H1 (cell line): ENCODE measurements around the gene NKG7. TPM values are rescaled to one million over a fixed set of nuclear protein-coding genes. Genes with fewer than 3 reads are reported as not detected.

ENCODE experiments used
- CTCF ChIA-PET: fragments of 300-600 bp; sonication (Branson Sonifier 250); formaldehyde crosslinking; loops from one replicate; lab custom pipeline; 2021; ENCODE audit not compliant: partially characterized antibody; lab: Charles Lee
- POLR2A ChIA-PET: fragments of 300-600 bp; sonication (Branson Sonifier 250); formaldehyde crosslinking; loops from one replicate; lab custom pipeline; 2021; ENCODE audit warnings: inconsistent platforms; ENCODE audit not compliant: partially characterized antibody; lab: Charles Lee
- DNase-seq, 2 experiments: peaks; one replicate each; pipeline versions ENCODE4 v3.0.0 to v3.0.0-alpha.2; 2010 to 2022; ENCODE audit warnings: low spot score in 2 of 2, low read depth in 1 of 2, mixed read lengths in 1 of 2
- FAIRE-seq: peaks from 2 replicates; lab custom pipeline; 2011; peaks lifted over from hg19 to GRCh38; lab: Jason Lieb, UNC
- H2AFZ ChIP-seq: 2 replicates; pipeline ENCODE4 v1.8.1; 2012; ENCODE audit warnings: low read length, inconsistent platforms
- H2AK5ac ChIP-seq: 2 replicates; pipeline ENCODE4 v1.6.1; 2013; ENCODE audit warnings: low read depth, low read length
- H2BK120ac ChIP-seq: replicated peaks from 2 replicates; pipeline ENCODE3; 2013; ENCODE audit warnings: low read depth, low read length, inconsistent platforms
- H2BK12ac ChIP-seq: 2 replicates; pipeline ENCODE4 v1.6.1; 2013; ENCODE audit warnings: low read depth, low read length
- H2BK15ac ChIP-seq: 2 replicates; pipeline ENCODE4 v1.6.1; 2013; ENCODE audit warnings: low read length
- H2BK20ac ChIP-seq: 2 replicates; pipeline ENCODE4 v1.6.1; 2013; ENCODE audit warnings: low read length
- H2BK5ac ChIP-seq: 2 replicates; pipeline ENCODE4 v1.6.1; 2013; ENCODE audit warnings: low read depth, low read length
- H3K14ac ChIP-seq: 2 replicates; pipeline ENCODE4 v1.6.1; 2013; ENCODE audit warnings: inconsistent platforms; ENCODE audit not compliant: insufficient read length
- H3K18ac ChIP-seq: 2 replicates; pipeline ENCODE4 v1.6.1; 2013; ENCODE audit warnings: low read length; ENCODE audit errors: extremely low read depth
- H3K23ac ChIP-seq: 2 replicates; pipeline ENCODE4 v1.6.1; 2013; ENCODE audit warnings: inconsistent platforms; ENCODE audit not compliant: insufficient read length
- H3K23me2 ChIP-seq: 2 replicates; pipeline ENCODE4 v1.6.1; 2013; ENCODE audit warnings: low read depth, low read length
- H3K27ac ChIP-seq: 2 replicates; pipeline ENCODE4 v1.6.1; 2011; ENCODE audit warnings: low read depth, low read length, inconsistent platforms
- H3K27me3 ChIP-seq, 4 experiments: replicated peaks in 1 of 4; 1 replicate in 1 of 4; 2 replicates in 3 of 4; pipeline versions ENCODE4 v1.6.1 to v1.8.1; 2011 to 2013; ENCODE audit warnings: low read length in 3 of 4, mild to moderate bottlenecking in 3 of 4, inconsistent platforms in 2 of 4, mixed read lengths in 2 of 4, moderate library complexity in 1 of 4; ENCODE audit not compliant: control insufficient read depth in 3 of 4, insufficient read depth in 3 of 4; ENCODE audit errors: extremely low read depth in 1 of 4
- H3K36me3 ChIP-seq, 4 experiments: 2 replicates each; pipeline versions ENCODE4 v1.6.1 to v1.8.1; 2011 to 2013; ENCODE audit warnings: mild to moderate bottlenecking in 4 of 4, low read length in 3 of 4, moderate library complexity in 2 of 4, control low read depth in 1 of 4, inconsistent platforms in 1 of 4; ENCODE audit not compliant: insufficient read depth in 4 of 4, control insufficient read depth in 2 of 4
- H3K4ac ChIP-seq: replicated peaks from 2 replicates; pipeline ENCODE3; 2013; ENCODE audit warnings: low read length, low read depth, mixed read lengths, inconsistent platforms; ENCODE audit not compliant: insufficient read length
- H3K4me1 ChIP-seq, 4 experiments: replicated peaks in 1 of 4; 1 replicate in 1 of 4; 2 replicates in 3 of 4; pipeline versions ENCODE4 v1.6.1 to v1.8.1; 2011 to 2013; ENCODE audit warnings: low read length in 3 of 4, inconsistent platforms in 2 of 4, mixed read lengths in 1 of 4; ENCODE audit not compliant: insufficient read depth in 4 of 4, control insufficient read depth in 3 of 4
- H3K4me2 ChIP-seq, 2 experiments: 2 replicates each; pipeline versions ENCODE4 v1.6.1 to v1.8.1; 2011 to 2013; ENCODE audit warnings: low read depth in 2 of 2, low read length in 2 of 2, control low read depth in 1 of 2, inconsistent platforms in 1 of 2, mild to moderate bottlenecking in 1 of 2; ENCODE audit not compliant: insufficient read depth in 1 of 2
- H3K4me3 ChIP-seq, 4 experiments: fragments of 200-600, 300-600 bp in 1 of 4; sonication (generic), shearing (Covaris generic), sonication (Bioruptor Twin) in 1 of 4; 2 replicates each; pipeline versions ENCODE4 v1.5.1 to v1.8.1; 2011 to 2016; ENCODE audit warnings: low read length in 4 of 4, low read depth in 3 of 4, control low read depth in 2 of 4, inconsistent platforms in 2 of 4, mild to moderate bottlenecking in 2 of 4, mixed read lengths in 1 of 4, moderate library complexity in 1 of 4; ENCODE audit not compliant: insufficient read depth in 2 of 4; ENCODE audit errors: extremely low read depth in 1 of 4
- H3K56ac ChIP-seq: replicated peaks from 2 replicates; pipeline ENCODE3; 2013; ENCODE audit warnings: low read depth, mild to moderate bottlenecking, mixed read lengths, low read length, inconsistent platforms; ENCODE audit not compliant: insufficient read length
- H3K79me1 ChIP-seq: 2 replicates; pipeline ENCODE4 v1.6.1; 2013; ENCODE audit warnings: low read depth, low read length, control low read depth
- H3K79me2 ChIP-seq, 2 experiments: 2 replicates each; pipeline versions ENCODE4 v1.6.1 to v1.8.1; 2012 to 2013; ENCODE audit warnings: low read length in 2 of 2, mild to moderate bottlenecking in 2 of 2, inconsistent platforms in 1 of 2; ENCODE audit not compliant: insufficient read depth in 2 of 2, control insufficient read depth in 1 of 2
- H3K9ac ChIP-seq, 4 experiments: replicated peaks in 1 of 4; 1 replicate in 1 of 4; 2 replicates in 3 of 4; pipeline versions ENCODE4 v1.6.1 to v1.8.1; 2011 to 2013; ENCODE audit warnings: low read depth in 3 of 4, low read length in 3 of 4, control low read depth in 2 of 4, mild to moderate bottlenecking in 2 of 4, moderate library complexity in 2 of 4, inconsistent platforms in 1 of 4; ENCODE audit errors: extremely low read depth in 1 of 4
- H3K9me3 ChIP-seq, 2 experiments: 2 replicates each; pipeline versions ENCODE4 v1.6.1 to v1.8.1; 2012 to 2013; ENCODE audit warnings: mild to moderate bottlenecking in 2 of 2, moderate library complexity in 2 of 2, control low read depth in 1 of 2, inconsistent platforms in 1 of 2, low read depth in 1 of 2, low read length in 1 of 2, mixed read lengths in 1 of 2; ENCODE audit not compliant: insufficient read depth in 2 of 2
- H4K20me1 ChIP-seq, 2 experiments: replicated peaks in 1 of 2; 2 replicates each; pipeline versions ENCODE3 to v1.8.1; 2011 to 2013; ENCODE audit warnings: inconsistent platforms in 2 of 2, low read length in 2 of 2, mild to moderate bottlenecking in 1 of 2; ENCODE audit not compliant: insufficient read depth in 2 of 2, control insufficient read depth in 1 of 2
- H4K5ac ChIP-seq: 2 replicates; pipeline ENCODE4 v1.6.1; 2013; ENCODE audit warnings: low read length, low read depth, mixed read lengths, inconsistent platforms; ENCODE audit not compliant: insufficient read length
- H4K8ac ChIP-seq: 2 replicates; pipeline ENCODE4 v1.8.0; 2013; ENCODE audit warnings: mild to moderate bottlenecking, moderate library complexity, low read length, inconsistent platforms; ENCODE audit not compliant: insufficient read depth; ENCODE audit errors: extremely low read depth
- H4K91ac ChIP-seq: replicated peaks from 2 replicates; pipeline ENCODE3; 2013; ENCODE audit warnings: low read length, mixed read lengths, inconsistent platforms; ENCODE audit not compliant: insufficient read length
- GABPA ChIP-seq: IDR thresholded peaks from 2 replicates; pipeline ENCODE4 v1.6.1; 2011; ENCODE audit warnings: mild to moderate bottlenecking, low read length, moderate library complexity, borderline replicate concordance; ENCODE audit not compliant: insufficient read depth
- RAD21 ChIP-seq, 2 experiments: IDR thresholded peaks in 1 of 2; conservative IDR thresholded peaks in 1 of 2; 2 replicates each; pipeline ENCODE4 v1.6.1; 2011; ENCODE audit warnings: low read depth in 2 of 2, low read length in 2 of 2, improper control_type of control experiment in 1 of 2, inconsistent platforms in 1 of 2, mild to moderate bottlenecking in 1 of 2, moderate library complexity in 1 of 2
- WGBS, 2 experiments: shearing (Covaris generic) in 1 of 2; methylation state at CpG; one replicate each; pipeline versions ENCODE4 v1.1.6 to v1.1.7; 2013 to 2015; ENCODE audit warnings: low lambda C conversion rate in 2 of 2, mixed read lengths in 2 of 2, inconsistent platforms in 1 of 2, low coverage in 1 of 2, missing lambda C conversion rate in 1 of 2; ENCODE audit not compliant: insufficient replicate concordance in 2 of 2, insufficient coverage in 1 of 2, insufficient read length in 1 of 2; ENCODE audit errors: extremely low coverage in 1 of 2, missing lambda C conversion rate in 1 of 2; 5-methylcytosine and 5-hydroxymethylcytosine counted together
- polyA plus RNA-seq, 7 experiments: library from polyadenylated mRNA; depleted of rRNA in 3 of 7; stranded (reverse) in 5 of 7; unstranded in 2 of 7; fragments of >200 nt in 5 of 7; fragments of 200-250 nt in 2 of 7; gene quantifications; 1 replicate in 5 of 7; 2 replicates in 1 of 7; 4 replicates in 1 of 7; pipeline versions ENCODE4 v1.2.1 to v1.2.3, GENCODE V29; 2011 to 2013; ENCODE audit warnings: missing spikeins in 2 of 7, mixed read lengths in 2 of 7
- total RNA-seq: library from RNA; stranded (reverse); fragmentation: NEBNext Ultra II Directional; extraction: Animal tissue kit (Norgen Biotek cat#: 25700); gene quantifications from 2 replicates; pipeline ENCODE4 v1.2.1, GENCODE V29; 2021

The NKG7 gene
- total and polyA plus RNA-seq, 2 of the 8 experiments (the other 6 are each of a cell fraction or from before 2014, with no cell fraction given): not detected

GRCh38 chr19:51337861-51338562 lies 34.4 kb downstream of the NKG7 start:
- peak overlapping the region in 3 of 4 experiments; percentile 56 to 72 (median 70); a peak in 4 of 8 replicates for H3K4me3 ChIP-seq

More at GRCh38 chr19:51337861-51338562, 34.4 kb downstream of the NKG7 start:
- DNase-seq: no peak
- no peaks in the 10 kb centered on the region for H3K79me1 ChIP-seq
- no peak overlapping the region for H2AFZ ChIP-seq
- H4K8ac ChIP-seq: peak overlapping the region; percentile 12; the same call in 1 of the 2 replicates
- H4K20me1 ChIP-seq: no peaks in the 10 kb centered on the region
- no peak for FAIRE-seq
- H2BK20ac ChIP-seq: no peak overlapping the region
- no peak overlapping the region for H3K27ac ChIP-seq
- H2BK12ac ChIP-seq: no peak overlapping the region
- H2AK5ac ChIP-seq: no peak overlapping the region; the same call in 1 of the 2 replicates
- no peak overlapping the region for H2BK5ac ChIP-seq
- no peaks in the 10 kb centered on the region for H3K79me2 ChIP-seq
- peak overlapping the region; percentile 78; the same call in 1 of the 2 replicates for H3K18ac ChIP-seq
- CTCF ChIA-PET: interaction anchor here (0.7 to 4.9 kb wide), 17 partner anchors 9 to 100 kb away, joined by 3 to 42 read pairs (median 3); partner anchors contain the start of gene LIM2
- H3K9ac ChIP-seq: peak overlapping the region in 1 of 4 experiments; percentile 34; a peak in 2 of 7 replicates
- peak in 1 of 2 experiments; percentile 8; a peak in 1 of 4 replicates for TF ChIP-seq RAD21 (IDR thresholded peaks at IDR 0.05 in 1 of 2, conservative IDR thresholded peaks at IDR 0.05 in 1 of 2; ENCODE audit: low read depth in 2 of 2, low read length in 2 of 2)
- no peak for TF ChIP-seq GABPA
- H3K23ac ChIP-seq: no peak overlapping the region
- POLR2A ChIA-PET: interaction anchor here (0.6 to 3.9 kb wide), 4 partner anchors 10 to 53 kb away, joined by 3 to 19 read pairs (median 4); partner anchors contain the start of gene CLDND2
- H3K4me2 ChIP-seq: peak overlapping the region; percentile 65 to 83; a peak in 3 of 4 replicates
- no peak overlapping the region for H3K4ac ChIP-seq
- no peaks in the 10 kb centered on the region; a peak in 1 of 4 replicates for H3K9me3 ChIP-seq
- no peak overlapping the region for H4K91ac ChIP-seq
- no peak overlapping the region for H3K56ac ChIP-seq
- peaks cover 0 to 4% (median 0%) of the 10 kb centered on the region in 4 experiments; a peak in 1 of 8 replicates for H3K36me3 ChIP-seq
- no peak overlapping the region for H3K14ac ChIP-seq
- H2BK120ac ChIP-seq: no peak overlapping the region
- H4K5ac ChIP-seq: no peak overlapping the region
- H3K4me1 ChIP-seq: peaks cover 0 to 20% (median 15%) of the 10 kb centered on the region in 4 experiments; a peak in 6 of 7 replicates
- H3K27me3 ChIP-seq: peaks cover 0 to 18% (median 11%) of the 10 kb centered on the region in 4 experiments; a peak in 5 of 7 replicates
- peaks cover 13% of the 10 kb centered on the region for H3K23me2 ChIP-seq
- H2BK15ac ChIP-seq: 0 out of 2 replicates have a peak overlapping the region, but pooled peaks have one; percentile 61
- WGBS, 2 experiments: 86% methylated on average over 17 of the region's 19 CpGs; no CpG with 5 or more reads in 1 of the 2 experiments
